CD14-positive monocyte (primary cell): ENCODE measurements around the gene CKAP5. TPM values are rescaled to one million over a fixed set of nuclear protein-coding genes. Genes with fewer than 3 reads are reported as not detected.

ENCODE experiments used
- DNase-seq, 3 donors: peaks; one replicate each; pipeline ENCODE4 v3.0.0-alpha.2; 2011 to 2022
- H2AFZ ChIP-seq: 2 replicates; pipeline ENCODE4 v1.6.0; 2012; ENCODE audit warnings: mild to moderate bottlenecking, low read depth, low read length, inconsistent platforms; ENCODE audit not compliant: insufficient read depth, poor library complexity, severe bottlenecking
- H3K27ac ChIP-seq, 2 donors: 1 replicate in 1 of 2; 2 replicates in 1 of 2; pipeline ENCODE4 v1.5.1; 2012 to 2013; ENCODE audit warnings: low read length in 2 of 2, control low read depth in 1 of 2, inconsistent platforms in 1 of 2, low read depth in 1 of 2, mild to moderate bottlenecking in 1 of 2
- H3K27me3 ChIP-seq, 2 donors: one replicate each; pipeline versions ENCODE4 v1.6.0 to v1.6.1; 2011 to 2013; ENCODE audit warnings: low read length in 2 of 2; ENCODE audit not compliant: control insufficient read depth in 2 of 2, insufficient read depth in 2 of 2
- H3K36me3 ChIP-seq, 2 donors: replicated peaks in 1 of 2; 1 replicate in 1 of 2; 2 replicates in 1 of 2; pipeline versions ENCODE4 v1.5.1 to v1.6.1; 2012 to 2013; ENCODE audit warnings: low read length in 2 of 2, control low read depth in 1 of 2, inconsistent platforms in 1 of 2, mild to moderate bottlenecking in 1 of 2; ENCODE audit not compliant: insufficient read depth in 2 of 2, control insufficient read depth in 1 of 2
- H3K4me1 ChIP-seq, 2 donors: 1 replicate in 1 of 2; 2 replicates in 1 of 2; pipeline versions ENCODE4 v1.5.1 to v1.6.1; 2012 to 2013; ENCODE audit warnings: low read length in 2 of 2, control low read depth in 1 of 2, inconsistent platforms in 1 of 2, mild to moderate bottlenecking in 1 of 2, moderate library complexity in 1 of 2; ENCODE audit not compliant: insufficient read depth in 2 of 2, control insufficient read depth in 1 of 2
- H3K4me2 ChIP-seq: replicated peaks from 2 replicates; pipeline ENCODE3; 2012; ENCODE audit warnings: low read length, moderate library complexity, mild to moderate bottlenecking; ENCODE audit not compliant: poor library complexity, severe bottlenecking; ENCODE audit errors: extremely low read depth
- H3K4me3 ChIP-seq, 3 experiments: fragments of 200-600 bp in 1 of 3; sonication (generic) in 1 of 3; replicated peaks in 1 of 3; 1 replicate in 2 of 3; 2 replicates in 1 of 3; pipeline ENCODE4 v1.5.1; 2011 to 2013; ENCODE audit warnings: low read length in 3 of 3, mild to moderate bottlenecking in 3 of 3, control low read depth in 2 of 3, low read depth in 2 of 3, inconsistent platforms in 1 of 3, moderate library complexity in 1 of 3
- H3K79me2 ChIP-seq: 2 replicates; pipeline ENCODE4 v1.6.0; 2012; ENCODE audit warnings: mild to moderate bottlenecking, control low read depth, inconsistent platforms, low read length, moderate library complexity; ENCODE audit not compliant: insufficient read depth
- H3K9ac ChIP-seq: 2 replicates; pipeline ENCODE4 v1.6.0; 2017; ENCODE audit warnings: low read length, mild to moderate bottlenecking; ENCODE audit not compliant: insufficient read depth, poor library complexity, severe bottlenecking
- H3K9me3 ChIP-seq, 2 donors: replicated peaks in 1 of 2; 1 replicate in 1 of 2; 2 replicates in 1 of 2; pipeline versions ENCODE4 v1.5.1 to v1.6.1; 2012 to 2013; ENCODE audit warnings: low read length in 2 of 2, control low read depth in 1 of 2; ENCODE audit not compliant: control insufficient read depth in 1 of 2, insufficient read depth in 1 of 2
- H4K20me1 ChIP-seq: 2 replicates; pipeline ENCODE4 v1.6.0; 2012; ENCODE audit warnings: mild to moderate bottlenecking, low read length, control low read depth, moderate library complexity; ENCODE audit not compliant: insufficient read depth
- H3K27ac Mint-ChIP-seq, 7 donors: one replicate each; pipeline ENCODE4 v1.8.0; 2020; ENCODE audit warnings: mild to moderate bottlenecking in 7 of 7, mixed read lengths in 7 of 7, moderate library complexity in 6 of 7, inconsistent platforms in 2 of 7
- H3K27me3 Mint-ChIP-seq, 3 donors: one replicate each; pipeline ENCODE4 v1.8.0; 2021 to 2022; ENCODE audit warnings: low read depth in 3 of 3, mild to moderate bottlenecking in 3 of 3, mixed read lengths in 3 of 3, moderate library complexity in 3 of 3, inconsistent platforms in 1 of 3
- H3K36me3 Mint-ChIP-seq, 2 donors: one replicate each; pipeline ENCODE4 v1.8.0; 2020; ENCODE audit warnings: mixed read lengths in 2 of 2, inconsistent platforms in 1 of 2, mild to moderate bottlenecking in 1 of 2
- H3K4me1 Mint-ChIP-seq: one replicate; pipeline ENCODE4 v1.8.0; 2020; ENCODE audit warnings: mild to moderate bottlenecking, mixed read lengths
- H3K4me3 Mint-ChIP-seq, 2 donors: one replicate each; pipeline ENCODE4 v1.8.0; 2020; ENCODE audit warnings: mild to moderate bottlenecking in 2 of 2, mixed read lengths in 2 of 2, moderate library complexity in 1 of 2
- H3K9me3 Mint-ChIP-seq, 7 donors: one replicate each; pipeline ENCODE4 v1.8.0; 2020 to 2022; ENCODE audit warnings: mixed read lengths in 7 of 7, mild to moderate bottlenecking in 6 of 7, moderate library complexity in 6 of 7, inconsistent platforms in 2 of 7
- WGBS: methylation state at CpG from one replicate; pipeline ENCODE4 v1.1.5; 2013; ENCODE audit warnings: missing lambda C conversion rate; ENCODE audit not compliant: insufficient coverage; 5-methylcytosine and 5-hydroxymethylcytosine counted together
- intact Hi-C, 2 donors: fragments of 100-400 bp; cut with micrococcal nuclease; formaldehyde crosslinking; loops; one replicate each; pipeline versions ENCODE4 v1.15.0 to v1.15.1; 2023
- polyA plus RNA-seq, 3 donors: library from polyadenylated mRNA; depleted of rRNA in 1 of 3; unstranded in 2 of 3; stranded (reverse) in 1 of 3; fragments of 300-500 nt in 2 of 3; fragments of >200 nt in 1 of 3; fragmentation: Illumina TruSeq in 2 of 3; gene quantifications; 1 replicate in 2 of 3; 2 replicates in 1 of 3; pipeline ENCODE4 v1.2.3, GENCODE V29; 2012 to 2021
- TF ChIP-seq, protein P1 (sequence below): fragments of 200-600 bp; IDR thresholded peaks from one replicate; pipeline ENCODE4 v1.8.0; 2022; ENCODE audit warnings: antibody characterized with exemption, mild to moderate bottlenecking

The CKAP5 gene
- polyA plus RNA-seq, 3 donors: 6.4 to 10.2 (median 7.9) TPM

DNA sequence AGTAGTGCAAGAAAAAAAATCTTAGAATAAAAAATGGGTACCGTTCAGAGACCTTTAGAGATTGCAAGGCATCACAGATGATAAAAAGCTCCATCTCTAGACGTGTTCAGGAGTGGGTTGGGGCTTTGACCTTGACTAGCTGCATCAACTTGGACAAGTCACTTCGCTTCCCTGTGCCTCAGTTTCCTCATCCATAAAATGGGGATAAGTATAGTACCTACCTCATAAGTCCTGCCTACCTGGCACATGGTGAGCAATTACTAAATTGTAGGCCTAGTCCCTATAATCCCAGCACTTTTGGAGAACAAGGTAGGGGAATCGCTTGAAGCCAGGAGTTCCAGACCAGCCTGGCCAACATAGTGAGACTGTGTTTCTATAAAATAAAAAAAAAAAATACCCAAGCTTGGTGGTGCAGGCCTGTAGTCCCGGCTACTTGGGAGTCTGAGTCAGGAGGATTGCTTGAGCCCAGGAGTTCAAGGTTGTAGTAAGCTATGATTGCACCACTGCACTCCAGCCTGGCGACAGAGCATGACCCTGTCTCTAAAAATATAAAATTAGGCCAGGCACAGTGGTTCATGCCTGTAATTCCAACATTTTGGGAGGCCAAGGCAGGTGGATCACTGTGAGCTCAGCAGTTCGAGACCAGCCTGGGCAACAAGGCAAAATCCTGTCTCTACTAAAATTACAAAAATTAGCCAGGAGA, 133.1 kb downstream of the CKAP5 start:
- H3K79me2 ChIP-seq: no peaks in the 10 kb centered on the region
- H3K9me3 ChIP-seq: no peaks in the 10 kb centered on the region
- no peaks in the 10 kb centered on the region for H3K27me3 Mint-ChIP-seq
- no peak overlapping the region for H3K4me2 ChIP-seq
- peaks cover 4 to 13% of the 10 kb centered on the region in 2 donors for H3K36me3 Mint-ChIP-seq
- WGBS: 93% methylated on average over 5 of the region's 7 CpGs
- H3K4me1 ChIP-seq: no peaks in the 10 kb centered on the region
- TF ChIP-seq, protein P1, sequence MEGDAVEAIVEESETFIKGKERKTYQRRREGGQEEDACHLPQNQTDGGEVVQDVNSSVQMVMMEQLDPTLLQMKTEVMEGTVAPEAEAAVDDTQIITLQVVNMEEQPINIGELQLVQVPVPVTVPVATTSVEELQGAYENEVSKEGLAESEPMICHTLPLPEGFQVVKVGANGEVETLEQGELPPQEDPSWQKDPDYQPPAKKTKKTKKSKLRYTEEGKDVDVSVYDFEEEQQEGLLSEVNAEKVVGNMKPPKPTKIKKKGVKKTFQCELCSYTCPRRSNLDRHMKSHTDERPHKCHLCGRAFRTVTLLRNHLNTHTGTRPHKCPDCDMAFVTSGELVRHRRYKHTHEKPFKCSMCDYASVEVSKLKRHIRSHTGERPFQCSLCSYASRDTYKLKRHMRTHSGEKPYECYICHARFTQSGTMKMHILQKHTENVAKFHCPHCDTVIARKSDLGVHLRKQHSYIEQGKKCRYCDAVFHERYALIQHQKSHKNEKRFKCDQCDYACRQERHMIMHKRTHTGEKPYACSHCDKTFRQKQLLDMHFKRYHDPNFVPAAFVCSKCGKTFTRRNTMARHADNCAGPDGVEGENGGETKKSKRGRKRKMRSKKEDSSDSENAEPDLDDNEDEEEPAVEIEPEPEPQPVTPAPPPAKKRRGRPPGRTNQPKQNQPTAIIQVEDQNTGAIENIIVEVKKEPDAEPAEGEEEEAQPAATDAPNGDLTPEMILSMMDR: no peak
- peaks cover 0 to 3% (median 0%) of the 10 kb centered on the region in 7 donors for H3K9me3 Mint-ChIP-seq
- H3K9ac ChIP-seq: no peak overlapping the region
- intact Hi-C loops: no loop called here
- H4K20me1 ChIP-seq: no peaks in the 10 kb centered on the region
- no peaks in the 10 kb centered on the region for H3K4me1 Mint-ChIP-seq
- no peak overlapping the region for H2AFZ ChIP-seq
- no peak overlapping the region for H3K27ac Mint-ChIP-seq
- H3K4me3 Mint-ChIP-seq: no peak overlapping the region
- H3K27ac ChIP-seq: no peak overlapping the region
- H3K4me3 ChIP-seq: no peak overlapping the region
- peaks cover 4 to 6% of the 10 kb centered on the region in 2 donors for H3K36me3 ChIP-seq
- H3K27me3 ChIP-seq: no peaks in the 10 kb centered on the region
- DNase-seq: no peak

DNA sequence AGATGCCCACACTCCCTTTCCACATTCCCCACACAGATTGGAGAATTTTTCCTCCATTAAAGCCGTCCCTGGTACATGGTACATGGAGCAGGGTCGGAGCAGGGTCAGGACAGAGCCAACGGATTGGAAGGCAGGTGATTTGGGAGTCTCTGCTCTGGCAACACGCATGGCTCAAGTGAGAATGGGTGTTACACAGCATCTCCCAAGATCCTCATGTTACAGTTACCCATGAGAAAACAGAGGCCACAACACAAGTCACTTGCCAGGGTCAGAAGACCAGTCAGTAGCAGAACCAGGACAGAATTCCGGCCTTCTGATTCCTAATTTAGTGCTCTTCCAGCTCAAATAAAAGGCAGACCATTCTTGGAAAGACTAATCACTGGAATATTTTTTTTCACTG, 134.8 kb downstream of the CKAP5 start:
- Histone ChIP-seq H3K27me3 (no peaks in the 10 kb centered on the region), H3K9me3 (no peaks in the 10 kb centered on the region), H4K20me1 (peaks cover 11% of the 10 kb centered on the region), H3K4me3 (no peak overlapping the region), H3K4me1 (no peaks in the 10 kb centered on the region), H3K9ac (no peak overlapping the region), H3K27ac (no peak overlapping the region), H3K36me3 (peaks cover 13 to 23% of the 10 kb centered on the region in 2 donors), H3K79me2 (no peaks in the 10 kb centered on the region), H3K4me2 (no peak overlapping the region), H2AFZ (no peak overlapping the region)
- WGBS: 93% methylated on average over 5 of the region's 5 CpGs
- no peak overlapping the region for H3K4me3 Mint-ChIP-seq
- peaks cover 1% of the 10 kb centered on the region for H3K4me1 Mint-ChIP-seq
- peaks cover 0 to 5% (median 0%) of the 10 kb centered on the region in 7 donors for H3K9me3 Mint-ChIP-seq
- intact Hi-C loops: no loop called here
- H3K36me3 Mint-ChIP-seq: peaks cover 19 to 30% of the 10 kb centered on the region in 2 donors
- TF ChIP-seq, protein P1: no peak
- no peaks in the 10 kb centered on the region for H3K27me3 Mint-ChIP-seq
- peak overlapping the region in 2 of 7 donors; percentile 40 for H3K27ac Mint-ChIP-seq
- no peak for DNase-seq
